Effector memory CD8-positive, alpha-beta T cell (primary cell): Measurements from ENCODE around the gene ITGB5.

Source experiments
- ATAC-seq: fragments of 150-1000 bp; cut with Tn5 transposase; replicated peaks from 2 replicates; pipeline ENCODE4 v1.10.0; 2021; ENCODE audit warnings: mild to moderate bottlenecking, moderate library complexity
- DNase-seq, 3 experiments: peaks; one replicate each; pipeline ENCODE4 v3.0.0; 2021
- H3K27ac Mint-ChIP-seq, 2 donors: one replicate each; pipeline ENCODE4 v1.8.0; 2022; ENCODE audit warnings: mild to moderate bottlenecking in 2 of 2, mixed read lengths in 2 of 2, moderate library complexity in 2 of 2
- H3K27me3 Mint-ChIP-seq, 2 donors: one replicate each; pipeline ENCODE4 v1.8.0; 2022; ENCODE audit warnings: mixed read lengths in 2 of 2
- H3K36me3 Mint-ChIP-seq: one replicate; pipeline ENCODE4 v1.8.0; 2022; ENCODE audit warnings: mild to moderate bottlenecking, moderate library complexity, mixed read lengths; ENCODE audit not compliant: insufficient read depth
- H3K4me1 Mint-ChIP-seq, 2 donors: one replicate each; pipeline ENCODE4 v1.8.0; 2022; ENCODE audit warnings: low read depth in 2 of 2, mixed read lengths in 2 of 2
- H3K4me3 Mint-ChIP-seq, 2 donors: one replicate each; pipeline ENCODE4 v1.8.0; 2022; ENCODE audit warnings: mild to moderate bottlenecking in 2 of 2, mixed read lengths in 2 of 2, moderate library complexity in 2 of 2
- H3K9me3 Mint-ChIP-seq, 2 donors: one replicate each; pipeline ENCODE4 v1.8.0; 2022; ENCODE audit warnings: mixed read lengths in 2 of 2

ITGB5 gene

DNA sequence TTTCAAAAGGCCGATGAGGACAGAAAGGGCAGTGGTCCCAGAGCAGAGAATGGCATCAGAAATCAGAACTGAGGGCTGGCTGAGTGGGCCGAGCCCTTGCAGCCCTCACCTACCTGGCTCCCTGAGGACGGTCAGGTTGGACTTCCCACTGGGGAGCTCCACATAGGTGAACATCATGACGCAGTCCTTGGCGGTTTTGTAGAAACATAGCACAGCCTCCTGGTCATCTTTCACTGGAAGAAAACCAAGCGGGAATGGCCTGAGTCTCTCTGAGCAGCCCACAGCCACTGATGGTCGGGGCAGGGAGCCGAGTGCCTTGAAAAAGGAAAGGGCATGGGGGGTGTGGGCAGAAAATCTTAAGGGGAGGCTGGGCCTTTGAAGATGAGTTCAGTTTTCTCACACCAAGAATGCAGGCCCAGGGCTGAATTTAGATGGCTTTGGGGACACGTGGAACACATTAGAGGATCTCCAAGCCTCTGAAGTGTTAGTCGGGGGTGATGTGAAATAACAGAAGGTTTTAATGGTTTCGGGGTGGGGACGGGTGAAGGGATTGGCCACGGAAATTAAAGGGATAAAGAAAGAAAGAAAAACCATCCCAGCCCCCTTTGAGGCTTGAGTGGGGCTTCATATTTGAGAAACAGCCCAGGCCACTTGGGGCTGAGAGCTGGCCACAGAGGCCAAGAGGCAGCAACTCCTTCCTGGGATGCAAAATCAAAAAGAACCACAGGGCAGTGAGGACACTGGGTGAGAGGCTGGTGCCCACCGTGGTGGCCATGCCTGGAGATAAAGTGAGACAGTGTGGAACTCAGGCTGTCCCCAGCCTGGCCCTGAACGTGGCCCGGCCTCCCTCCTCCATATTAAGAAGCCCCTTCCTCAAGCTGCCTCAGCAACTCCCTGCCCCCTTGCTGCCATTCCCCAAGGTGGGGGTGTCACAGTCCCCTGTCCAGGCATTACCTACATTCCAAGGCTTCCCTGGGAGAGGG lies 120.8 kb downstream of the ITGB5 start:
- Mint-ChIP-seq H3K4me1 (peaks cover 0 to 2% of the 10 kb centered on the region in 2 donors), H3K36me3 (no peaks in the 10 kb centered on the region), H3K4me3 (no peak overlapping the region), H3K27me3 (peaks cover 19 to 47% of the 10 kb centered on the region in 2 donors), H3K27ac (peak overlapping the region in 1 of 2 donors; percentile 21), H3K9me3 (no peaks in the 10 kb centered on the region)
- ATAC-seq (no peak), DNase-seq (no peak)

GRCh38 chr3:124765197-124765840 lies 121.8 kb downstream of the ITGB5 start:
- no peaks in the 10 kb centered on the region for H3K36me3 Mint-ChIP-seq
- H3K4me3 Mint-ChIP-seq, result no peak overlapping the region
- no peak for ATAC-seq
- DNase-seq, result no peak
- peak overlapping the region in 1 of 2 donors; percentile 3 for H3K27ac Mint-ChIP-seq
- H3K9me3 Mint-ChIP-seq, result no peaks in the 10 kb centered on the region
- peaks cover 0 to 4% of the 10 kb centered on the region in 2 donors for H3K4me1 Mint-ChIP-seq
- H3K27me3 Mint-ChIP-seq, result peaks cover 19 to 47% of the 10 kb centered on the region in 2 donors

DNA sequence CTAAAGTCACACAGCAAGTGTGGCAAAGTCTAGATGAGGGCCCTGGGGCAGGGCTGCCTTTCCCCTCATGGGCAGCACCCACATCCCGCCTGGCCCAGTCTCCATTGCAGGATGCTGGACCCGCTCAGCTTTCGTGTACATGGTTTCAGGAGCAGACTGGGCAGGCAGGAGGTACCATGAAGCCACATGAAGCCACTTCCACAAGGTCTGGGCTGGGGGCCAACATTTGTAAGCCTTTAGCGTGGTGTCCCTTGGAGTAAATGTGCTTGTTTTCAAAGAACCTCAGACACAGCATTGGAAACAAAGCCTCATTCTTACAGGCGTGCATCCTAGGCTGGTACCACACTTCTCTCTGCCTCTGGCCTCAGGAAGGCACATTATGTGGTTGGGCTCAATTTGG lies 122.4 kb downstream of the ITGB5 start:
- no peaks in the 10 kb centered on the region for H3K9me3 Mint-ChIP-seq
- no peak for DNase-seq
- H3K27ac Mint-ChIP-seq, result no peak overlapping the region

GRCh38 chr3:124763644-124764358 lies 123.4 kb downstream of the ITGB5 start:
- Mint-ChIP-seq H3K27ac (no peak overlapping the region), H3K36me3 (no peaks in the 10 kb centered on the region), H3K4me1 (peaks cover 0 to 4% of the 10 kb centered on the region in 2 donors), H3K4me3 (no peak overlapping the region), H3K27me3 (peaks cover 13 to 39% of the 10 kb centered on the region in 2 donors), H3K9me3 (no peaks in the 10 kb centered on the region)
- DNase-seq (no peak), ATAC-seq (no peak)

More for the DNA sequence above, 122.4 kb downstream of the ITGB5 start:
- Mint-ChIP-seq H3K36me3 (no peaks in the 10 kb centered on the region), H3K4me3 (no peak overlapping the region), H3K4me1 (peaks cover 0 to 4% of the 10 kb centered on the region in 2 donors), H3K27me3 (peaks cover 15 to 43% of the 10 kb centered on the region in 2 donors)
- no peak for ATAC-seq

- Mint-ChIP-seq H3K27ac (no peak overlapping the region), H3K27me3 (peaks cover 13 to 41% of the 10 kb centered on the region in 2 donors), H3K4me1 (peaks cover 0 to 4% of the 10 kb centered on the region in 2 donors), H3K9me3 (no peaks in the 10 kb centered on the region), H3K36me3 (no peaks in the 10 kb centered on the region), H3K4me3 (no peak overlapping the region)
- ATAC-seq, result no peak
- no peak for DNase-seq
Measured at GRCh38 chr3:124763206-124763605, 124.0 kb downstream of the ITGB5 start.

DNA sequence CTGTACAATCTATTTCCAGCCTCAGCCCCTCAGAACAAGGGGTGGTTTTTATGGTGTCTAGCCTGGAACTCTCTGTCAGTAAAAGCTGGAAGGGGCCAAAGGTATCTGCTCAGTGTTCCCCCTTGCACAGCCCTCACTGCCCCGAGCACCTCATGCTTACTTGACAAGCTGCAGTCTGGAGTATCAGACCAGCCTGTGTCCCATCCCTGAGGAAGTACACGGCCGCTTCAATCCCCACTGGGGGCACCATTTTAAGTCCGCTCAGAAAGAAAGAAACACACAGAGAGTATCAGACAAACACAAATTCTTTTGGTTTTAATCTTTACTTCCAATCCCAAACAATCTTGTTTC lies 124.5 kb downstream of the ITGB5 start:
- no peak for DNase-seq
- Mint-ChIP-seq H3K4me1 (peaks cover 0 to 4% of the 10 kb centered on the region in 2 donors), H3K36me3 (no peaks in the 10 kb centered on the region), H3K27ac (no peak overlapping the region), H3K4me3 (no peak overlapping the region), H3K27me3 (peaks cover 13 to 43% of the 10 kb centered on the region in 2 donors), H3K9me3 (no peaks in the 10 kb centered on the region)
- no peak for ATAC-seq

GRCh38 chr3:124761935-124762660 lies 125.1 kb downstream of the ITGB5 start:
- Mint-ChIP-seq H3K27me3 (peaks cover 10 to 45% of the 10 kb centered on the region in 2 donors), H3K27ac (no peak overlapping the region), H3K4me1 (peaks cover 0 to 4% of the 10 kb centered on the region in 2 donors), H3K4me3 (peak overlapping the region in 1 of 2 donors; percentile 42), H3K9me3 (no peaks in the 10 kb centered on the region), H3K36me3 (no peaks in the 10 kb centered on the region)
- DNase-seq, result no peak
- ATAC-seq, result no peak

GRCh38 chr3:124761250-124761796 lies 125.8 kb downstream of the ITGB5 start:
- Mint-ChIP-seq H3K27me3 (peaks cover 8 to 45% of the 10 kb centered on the region in 2 donors), H3K4me3 (peak overlapping the region; percentile 42 to 53), H3K4me1 (peaks cover 0 to 4% of the 10 kb centered on the region in 2 donors), H3K9me3 (no peaks in the 10 kb centered on the region), H3K27ac (peak overlapping the region in 1 of 2 donors; percentile 67), H3K36me3 (no peaks in the 10 kb centered on the region)
- peak; percentile 89 for ATAC-seq
- DNase-seq, result peak; percentile 70 to 80 (median 71)

DNA sequence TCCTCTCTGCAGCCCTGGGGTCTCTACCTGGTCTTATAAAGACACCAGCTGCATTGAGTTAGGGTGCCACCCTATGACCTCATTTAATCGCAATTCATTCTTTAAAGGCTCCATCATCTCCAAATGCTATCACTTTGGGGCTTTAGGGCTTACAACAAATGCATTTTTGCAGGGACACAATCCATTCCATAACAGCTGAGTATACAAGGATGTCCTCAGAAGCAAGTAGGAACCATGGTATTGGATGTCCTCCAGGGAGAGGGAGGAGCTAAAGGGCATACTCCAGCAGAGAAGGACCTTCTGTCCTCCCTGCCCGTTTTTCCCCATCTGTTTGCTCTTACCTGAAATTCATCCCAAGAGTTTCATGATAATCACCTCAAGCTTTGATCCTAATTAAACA lies 126.6 kb downstream of the ITGB5 start:
- Mint-ChIP-seq H3K9me3 (no peaks in the 10 kb centered on the region), H3K36me3 (no peaks in the 10 kb centered on the region), H3K4me1 (peaks cover 0 to 4% of the 10 kb centered on the region in 2 donors), H3K4me3 (no peak overlapping the region), H3K27ac (no peak overlapping the region), H3K27me3 (peaks cover 11 to 45% of the 10 kb centered on the region in 2 donors)
- DNase-seq (no peak), ATAC-seq (no peak)

- H3K27ac Mint-ChIP-seq, result no peak overlapping the region
- H3K9me3 Mint-ChIP-seq, result no peaks in the 10 kb centered on the region
Measured at GRCh38 chr3:124759666-124760401, 127.3 kb downstream of the ITGB5 start.

DNA sequence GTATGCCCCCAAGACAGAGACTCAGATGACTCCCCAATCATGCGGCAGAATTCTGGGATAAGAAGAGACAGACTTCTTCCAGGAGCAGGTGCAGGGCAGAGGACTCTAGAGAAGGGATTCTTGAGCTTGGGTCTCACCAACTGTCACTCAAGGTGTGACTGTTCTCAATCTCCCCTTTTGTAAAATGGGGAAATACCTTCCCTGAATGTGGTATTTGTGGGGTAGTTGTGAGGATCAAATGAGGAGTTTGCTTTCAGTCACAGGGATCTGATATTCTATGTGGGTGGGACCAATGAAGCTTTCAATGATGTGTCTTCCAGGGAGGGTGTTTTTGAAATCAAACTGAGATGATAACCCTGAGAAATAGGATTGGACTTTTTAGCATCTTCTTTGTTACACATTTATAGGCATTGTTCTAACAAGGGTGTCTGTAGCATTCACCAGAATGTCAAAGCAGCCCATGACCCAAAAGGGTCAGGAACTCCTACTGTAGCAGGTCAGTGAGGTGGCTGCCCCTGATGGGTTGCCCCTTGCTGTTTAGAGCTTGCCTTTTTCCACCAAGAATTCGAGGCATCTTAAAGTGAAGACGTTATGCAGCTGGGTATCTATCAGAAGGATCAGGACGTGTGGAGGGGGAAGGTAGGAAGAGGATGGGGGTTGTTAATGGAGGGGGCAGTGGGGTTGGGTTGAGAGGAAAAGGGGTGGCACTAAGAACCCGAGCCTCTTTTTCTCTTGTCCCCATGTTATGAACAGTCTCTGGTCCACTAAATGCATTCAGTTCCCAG lies 128.1 kb downstream of the ITGB5 start:
- Mint-ChIP-seq H3K4me3 (no peak overlapping the region), H3K36me3 (no peaks in the 10 kb centered on the region), H3K9me3 (no peaks in the 10 kb centered on the region), H3K4me1 (peaks cover 0 to 4% of the 10 kb centered on the region in 2 donors), H3K27ac (no peak overlapping the region), H3K27me3 (peaks cover 17 to 43% of the 10 kb centered on the region in 2 donors)
- ATAC-seq, result no peak
- no peak for DNase-seq

More at GRCh38 chr3:124759666-124760401, 127.3 kb downstream of the ITGB5 start:
- Mint-ChIP-seq H3K4me1 (peaks cover 0 to 4% of the 10 kb centered on the region in 2 donors), H3K4me3 (no peak overlapping the region), H3K27me3 (peaks cover 12 to 45% of the 10 kb centered on the region in 2 donors), H3K36me3 (no peaks in the 10 kb centered on the region)
- DNase-seq (no peak), ATAC-seq (no peak)
